WTC11 (cell line): ENCODE data around the gene MOSPD2. TPM values are rescaled to one million over a fixed set of nuclear protein-coding genes. Genes with fewer than 3 reads are reported as not detected.

Source experiments
- ATAC-seq: fragments of 200-7000 bp; cut with Tn5 transposase; 2 replicates; pipeline ENCODE4 v1.10.0; 2021; ENCODE audit warnings: mild to moderate bottlenecking, moderate library complexity
- CTCF ChIA-PET: fragments of 300-600 bp; sonication (Branson Sonifier 250); formaldehyde crosslinking; loops from one replicate; lab custom pipeline; 2021; ENCODE audit warnings: antibody characterized with exemption; lab: Charles Lee
- POLR2A ChIA-PET: fragments of 350-600 bp; sonication (Branson Sonifier 250); formaldehyde crosslinking; loops from one replicate; lab custom pipeline; 2021; ENCODE audit warnings: antibody characterized with exemption; lab: Charles Lee
- DNase-seq: peaks from one replicate; pipeline ENCODE4 v3.0.0; 2021; ENCODE audit warnings: low spot score
- H3K27ac Mint-ChIP-seq: 2 replicates; pipeline ENCODE4 v1.8.0; 2021; ENCODE audit warnings: mixed read lengths
- H3K27me3 Mint-ChIP-seq: 2 replicates; pipeline ENCODE4 v1.8.0; 2021; ENCODE audit warnings: low read depth, mild to moderate bottlenecking, moderate library complexity, mixed read lengths
- H3K36me3 Mint-ChIP-seq: 2 replicates; pipeline ENCODE4 v1.8.0; 2021; ENCODE audit warnings: mixed read lengths
- H3K4me1 Mint-ChIP-seq: 2 replicates; pipeline ENCODE4 v1.8.0; 2022; ENCODE audit warnings: mixed read lengths
- H3K4me3 Mint-ChIP-seq: 2 replicates; pipeline ENCODE4 v1.8.0; 2021; ENCODE audit warnings: mild to moderate bottlenecking, moderate library complexity, mixed read lengths
- H3K9me3 Mint-ChIP-seq: 2 replicates; pipeline ENCODE4 v1.8.0; 2021; ENCODE audit warnings: mixed read lengths
- ARID4B ChIP-seq: sonication (generic); formaldehyde crosslinking; IDR thresholded peaks from 2 replicates; pipeline ENCODE4 v1.8.0; 2023; ENCODE audit warnings: missing genetic modification reagents, mild to moderate bottlenecking, borderline replicate concordance
- ELF4 ChIP-seq: sonication (generic); formaldehyde crosslinking; IDR thresholded peaks from 2 replicates; pipeline ENCODE4 v1.8.1; 2022; ENCODE audit warnings: low read depth, mild to moderate bottlenecking, moderate library complexity, missing genetic modification reagents
- FOXJ3 ChIP-seq: sonication (generic); formaldehyde crosslinking; IDR thresholded peaks from 2 replicates; pipeline ENCODE4 v1.9.0; 2021; ENCODE audit warnings: missing genetic modification reagents, mild to moderate bottlenecking, borderline replicate concordance
- FOXK1 ChIP-seq: sonication (generic); formaldehyde crosslinking; IDR thresholded peaks from 2 replicates; pipeline ENCODE4 v1.8.0; 2022; ENCODE audit warnings: mild to moderate bottlenecking, moderate library complexity, missing genetic modification reagents
- FOXP4 ChIP-seq: sonication (generic); formaldehyde crosslinking; IDR thresholded peaks from 2 replicates; pipeline ENCODE4 v1.8.0; 2022; ENCODE audit warnings: mild to moderate bottlenecking, missing genetic modification reagents
- GABPB1 ChIP-seq: sonication (generic); formaldehyde crosslinking; IDR thresholded peaks from 2 replicates; pipeline ENCODE4 v1.8.1; 2023; ENCODE audit warnings: mild to moderate bottlenecking, missing genetic modification reagents
- IRF2 ChIP-seq: sonication (generic); formaldehyde crosslinking; IDR thresholded peaks from 2 replicates; pipeline ENCODE4 v1.8.0; 2022; ENCODE audit warnings: low read depth, missing genetic modification reagents, borderline replicate concordance
- KAT7 ChIP-seq: sonication (generic); formaldehyde crosslinking; IDR thresholded peaks from 2 replicates; pipeline ENCODE4 v1.8.1; 2023; ENCODE audit warnings: missing genetic modification reagents, mild to moderate bottlenecking, borderline replicate concordance
- MAX ChIP-seq: sonication (generic); formaldehyde crosslinking; IDR thresholded peaks from 2 replicates; pipeline ENCODE4 v1.8.0; 2022; ENCODE audit warnings: mild to moderate bottlenecking, missing genetic modification reagents
- NR2C2 ChIP-seq: sonication (generic); formaldehyde crosslinking; IDR thresholded peaks from 2 replicates; pipeline ENCODE4 v1.8.0; 2022; ENCODE audit warnings: mild to moderate bottlenecking, missing genetic modification reagents
- PRRX2 ChIP-seq: fragments of 250-450 bp; sonication (Bioruptor Pico); IDR thresholded peaks from 2 replicates; pipeline ENCODE4 v1.8.0; 2021; ENCODE audit warnings: mild to moderate bottlenecking
- TEAD4 ChIP-seq: sonication (generic); formaldehyde crosslinking; IDR thresholded peaks from 2 replicates; pipeline ENCODE4 v1.8.0; 2022; ENCODE audit warnings: mild to moderate bottlenecking, missing genetic modification reagents
- ZBTB21 ChIP-seq: sonication (generic); formaldehyde crosslinking; IDR thresholded peaks from 2 replicates; pipeline ENCODE4 v1.8.1; 2023; ENCODE audit warnings: mild to moderate bottlenecking, missing genetic modification reagents, borderline replicate concordance
- ZMAT4 ChIP-seq: fragments of 250-450 bp; sonication (Bioruptor Pico); IDR thresholded peaks from 2 replicates; pipeline ENCODE4 v1.9.0; 2021; ENCODE audit warnings: mild to moderate bottlenecking
- total RNA-seq: library from RNA; stranded (reverse); gene quantifications from 3 replicates; pipeline ENCODE4 v1.2.3, GENCODE V29; 2021
- TF ChIP-seq, protein P1 (sequence below): fragments of 250-450 bp; sonication (Bioruptor Pico); IDR thresholded peaks from 2 replicates; pipeline ENCODE4 v1.9.0; 2021; ENCODE audit warnings: mild to moderate bottlenecking
- TF ChIP-seq, protein P2 (sequence below): sonication (generic); formaldehyde crosslinking; IDR thresholded peaks from 2 replicates; pipeline ENCODE4 v1.8.1; 2023; ENCODE audit warnings: mild to moderate bottlenecking, missing genetic modification reagents
- TF ChIP-seq, protein P3 (sequence below): sonication (generic); formaldehyde crosslinking; IDR thresholded peaks from 2 replicates; pipeline ENCODE4 v1.8.1; 2022; ENCODE audit warnings: low read depth, missing genetic modification reagents, borderline replicate concordance

Gene MOSPD2
- total RNA-seq, 1 experiment from 2014 or later, result 13.2 TPM

GRCh38 chrX:14932136-14932535 lies 58.9 kb downstream of the MOSPD2 start (continued):
- no peak for TF ChIP-seq ARID4B (CRISPR knock-in tag)
- TF ChIP-seq, protein P1, sequence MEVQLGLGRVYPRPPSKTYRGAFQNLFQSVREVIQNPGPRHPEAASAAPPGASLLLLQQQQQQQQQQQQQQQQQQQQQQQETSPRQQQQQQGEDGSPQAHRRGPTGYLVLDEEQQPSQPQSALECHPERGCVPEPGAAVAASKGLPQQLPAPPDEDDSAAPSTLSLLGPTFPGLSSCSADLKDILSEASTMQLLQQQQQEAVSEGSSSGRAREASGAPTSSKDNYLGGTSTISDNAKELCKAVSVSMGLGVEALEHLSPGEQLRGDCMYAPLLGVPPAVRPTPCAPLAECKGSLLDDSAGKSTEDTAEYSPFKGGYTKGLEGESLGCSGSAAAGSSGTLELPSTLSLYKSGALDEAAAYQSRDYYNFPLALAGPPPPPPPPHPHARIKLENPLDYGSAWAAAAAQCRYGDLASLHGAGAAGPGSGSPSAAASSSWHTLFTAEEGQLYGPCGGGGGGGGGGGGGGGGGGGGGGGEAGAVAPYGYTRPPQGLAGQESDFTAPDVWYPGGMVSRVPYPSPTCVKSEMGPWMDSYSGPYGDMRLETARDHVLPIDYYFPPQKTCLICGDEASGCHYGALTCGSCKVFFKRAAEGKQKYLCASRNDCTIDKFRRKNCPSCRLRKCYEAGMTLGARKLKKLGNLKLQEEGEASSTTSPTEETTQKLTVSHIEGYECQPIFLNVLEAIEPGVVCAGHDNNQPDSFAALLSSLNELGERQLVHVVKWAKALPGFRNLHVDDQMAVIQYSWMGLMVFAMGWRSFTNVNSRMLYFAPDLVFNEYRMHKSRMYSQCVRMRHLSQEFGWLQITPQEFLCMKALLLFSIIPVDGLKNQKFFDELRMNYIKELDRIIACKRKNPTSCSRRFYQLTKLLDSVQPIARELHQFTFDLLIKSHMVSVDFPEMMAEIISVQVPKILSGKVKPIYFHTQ, result no peak
- TF ChIP-seq ZBTB21 (CRISPR knock-in tag), result no peak
- no peak for TF ChIP-seq PRRX2
- no peak for TF ChIP-seq IRF2 (CRISPR knock-in tag)
- TF ChIP-seq, protein P2, sequence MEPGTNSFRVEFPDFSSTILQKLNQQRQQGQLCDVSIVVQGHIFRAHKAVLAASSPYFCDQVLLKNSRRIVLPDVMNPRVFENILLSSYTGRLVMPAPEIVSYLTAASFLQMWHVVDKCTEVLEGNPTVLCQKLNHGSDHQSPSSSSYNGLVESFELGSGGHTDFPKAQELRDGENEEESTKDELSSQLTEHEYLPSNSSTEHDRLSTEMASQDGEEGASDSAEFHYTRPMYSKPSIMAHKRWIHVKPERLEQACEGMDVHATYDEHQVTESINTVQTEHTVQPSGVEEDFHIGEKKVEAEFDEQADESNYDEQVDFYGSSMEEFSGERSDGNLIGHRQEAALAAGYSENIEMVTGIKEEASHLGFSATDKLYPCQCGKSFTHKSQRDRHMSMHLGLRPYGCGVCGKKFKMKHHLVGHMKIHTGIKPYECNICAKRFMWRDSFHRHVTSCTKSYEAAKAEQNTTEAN (CRISPR knock-in tag), result no peak
- TF ChIP-seq ELF4 (CRISPR knock-in tag), result no peak
- no peak for TF ChIP-seq FOXK1 (CRISPR knock-in tag)
- no peak for TF ChIP-seq FOXP4 (CRISPR knock-in tag)
- TF ChIP-seq GABPB1 (CRISPR knock-in tag), result no peak
- TF ChIP-seq FOXJ3 (CRISPR knock-in tag), result no peak
- TF ChIP-seq ZMAT4 (CRISPR knock-in tag), result no peak
- TF ChIP-seq, all 79 proteins: peak for 0

- Mint-ChIP-seq H3K4me1 (peaks cover 15% of the 10 kb centered on the region), H3K27ac (no peak overlapping the region), H3K4me3 (no peak overlapping the region), H3K27me3 (no peaks in the 10 kb centered on the region), H3K9me3 (no peaks in the 10 kb centered on the region), H3K36me3 (no peaks in the 10 kb centered on the region)
- ChIA-PET POLR2A (no interaction called here), CTCF (no interaction called here)
- TF ChIP-seq MAX, result no peak
- no peak for TF ChIP-seq TEAD4 (CRISPR knock-in tag)
- no peak for TF ChIP-seq PRRX2
- TF ChIP-seq KAT7 (CRISPR knock-in tag), result no peak
- TF ChIP-seq, protein P3, sequence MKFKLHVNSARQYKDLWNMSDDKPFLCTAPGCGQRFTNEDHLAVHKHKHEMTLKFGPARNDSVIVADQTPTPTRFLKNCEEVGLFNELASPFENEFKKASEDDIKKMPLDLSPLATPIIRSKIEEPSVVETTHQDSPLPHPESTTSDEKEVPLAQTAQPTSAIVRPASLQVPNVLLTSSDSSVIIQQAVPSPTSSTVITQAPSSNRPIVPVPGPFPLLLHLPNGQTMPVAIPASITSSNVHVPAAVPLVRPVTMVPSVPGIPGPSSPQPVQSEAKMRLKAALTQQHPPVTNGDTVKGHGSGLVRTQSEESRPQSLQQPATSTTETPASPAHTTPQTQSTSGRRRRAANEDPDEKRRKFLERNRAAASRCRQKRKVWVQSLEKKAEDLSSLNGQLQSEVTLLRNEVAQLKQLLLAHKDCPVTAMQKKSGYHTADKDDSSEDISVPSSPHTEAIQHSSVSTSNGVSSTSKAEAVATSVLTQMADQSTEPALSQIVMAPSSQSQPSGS, result no peak
- no peak for TF ChIP-seq NR2C2 (CRISPR knock-in tag)
- no peak for TF ChIP-seq FOXJ3 (CRISPR knock-in tag)
- TF ChIP-seq ARID4B (CRISPR knock-in tag), result no peak
- no peak for TF ChIP-seq ZMAT4 (CRISPR knock-in tag)
- ATAC-seq (no peak), DNase-seq (no peak)
Measured at GRCh38 chrX:14934423-14934822, 61.2 kb downstream of the MOSPD2 start.
